ENCODE data around the gene EIPR1.

The EIPR1 gene

GRCh38 chr2:3348767-3349166 is 28.9 kb downstream of the EIPR1 start:
- TF ChIP-seq CTCF (IDR thresholded peaks at IDR 0.05; ENCODE audit: control insufficient read depth, extremely low read depth, insufficient read depth), result no peak
- DNase-seq (ENCODE audit: low read depth), result peak; percentile 21

GRCh38 chr2:3345621-3346020 is 32.0 kb downstream of the EIPR1 start:
- DNase-seq (ENCODE audit: low read depth), result no peak
- H3K4me3 ChIP-seq (ENCODE audit: low read depth, low read length), result no peak overlapping the region
- TF ChIP-seq CTCF (IDR thresholded peaks at IDR 0.05; ENCODE audit: control insufficient read depth, extremely low read depth, insufficient read depth), result no peak

More at GRCh38 chr2:3348767-3349166, 28.9 kb downstream of the EIPR1 start:
- peak overlapping the region; percentile 49 for H3K4me3 ChIP-seq (ENCODE audit: low read depth, low read length)

GRCh38 chr2:3344897-3345296 is 32.7 kb downstream of the EIPR1 start:
- H3K4me3 ChIP-seq (ENCODE audit: low read depth, low read length), result no peak overlapping the region
- DNase-seq (ENCODE audit: low read depth), result no peak
- no peak for TF ChIP-seq CTCF (IDR thresholded peaks at IDR 0.05; ENCODE audit: control insufficient read depth, extremely low read depth, insufficient read depth)

- H3K4me3 ChIP-seq (ENCODE audit: low read depth, low read length), result peak overlapping the region; percentile 2; the same call in 1 of the 2 replicates
- DNase-seq (ENCODE audit: low read depth), result peak; percentile 61
- TF ChIP-seq CTCF (IDR thresholded peaks at IDR 0.05; ENCODE audit: control insufficient read depth, extremely low read depth, insufficient read depth), result no peak
These were observed 34.6 kb downstream of the EIPR1 start for GRCh38 chr2:3343012-3343411.

- no peak for DNase-seq (ENCODE audit: low read depth)
- no peak for TF ChIP-seq CTCF (IDR thresholded peaks at IDR 0.05; ENCODE audit: control insufficient read depth, extremely low read depth, insufficient read depth)
These were observed 35.3 kb downstream of the EIPR1 start for GRCh38 chr2:3342324-3342723.

GRCh38 chr2:3341336-3341735 is 36.3 kb downstream of the EIPR1 start:
- no peak for TF ChIP-seq CTCF (IDR thresholded peaks at IDR 0.05; ENCODE audit: control insufficient read depth, extremely low read depth, insufficient read depth)
- DNase-seq (ENCODE audit: low read depth), result no peak
- H3K4me3 ChIP-seq (ENCODE audit: low read depth, low read length), result no peak overlapping the region

More at GRCh38 chr2:3342324-3342723, 35.3 kb downstream of the EIPR1 start:
- H3K4me3 ChIP-seq (ENCODE audit: low read depth, low read length), result no peak overlapping the region

- no peak overlapping the region for H3K4me3 ChIP-seq (ENCODE audit: low read depth, low read length)
- no peak for DNase-seq (ENCODE audit: low read depth)
- TF ChIP-seq CTCF (IDR thresholded peaks at IDR 0.05; ENCODE audit: control insufficient read depth, extremely low read depth, insufficient read depth), result no peak
These were observed 37.5 kb downstream of the EIPR1 start for GRCh38 chr2:3340144-3340543.

Data from LNCaP clone FGC (cell line).